H4 (cell line): ENCODE measurements around the gene ZMYND10. TPM values are rescaled to one million over a fixed set of nuclear protein-coding genes. Genes with fewer than 3 reads are reported as not detected.
A peak's percentile ranks its signal among the peaks of the same experiment; 100 is the strongest.
"Not testable (repeated sequence)": the region's sequence is repeated elsewhere in the genome, so short reads cannot be mapped to it uniquely, and the experiment has no call there.

Source experiments
- DNase-seq: peaks from one replicate; pipeline ENCODE4 v3.0.0-alpha.2; 2015; ENCODE audit warnings: low spot score
- total RNA-seq: library from RNA; depleted of rRNA; stranded (reverse); fragments of >200 nt; shearing (Covaris generic); gene quantifications from 2 replicates; pipeline ENCODE4 v1.2.3, GENCODE V29; 2014

The ZMYND10 gene
- total RNA-seq, 1 experiment from 2014 or later, result 0.08 TPM

DNA sequence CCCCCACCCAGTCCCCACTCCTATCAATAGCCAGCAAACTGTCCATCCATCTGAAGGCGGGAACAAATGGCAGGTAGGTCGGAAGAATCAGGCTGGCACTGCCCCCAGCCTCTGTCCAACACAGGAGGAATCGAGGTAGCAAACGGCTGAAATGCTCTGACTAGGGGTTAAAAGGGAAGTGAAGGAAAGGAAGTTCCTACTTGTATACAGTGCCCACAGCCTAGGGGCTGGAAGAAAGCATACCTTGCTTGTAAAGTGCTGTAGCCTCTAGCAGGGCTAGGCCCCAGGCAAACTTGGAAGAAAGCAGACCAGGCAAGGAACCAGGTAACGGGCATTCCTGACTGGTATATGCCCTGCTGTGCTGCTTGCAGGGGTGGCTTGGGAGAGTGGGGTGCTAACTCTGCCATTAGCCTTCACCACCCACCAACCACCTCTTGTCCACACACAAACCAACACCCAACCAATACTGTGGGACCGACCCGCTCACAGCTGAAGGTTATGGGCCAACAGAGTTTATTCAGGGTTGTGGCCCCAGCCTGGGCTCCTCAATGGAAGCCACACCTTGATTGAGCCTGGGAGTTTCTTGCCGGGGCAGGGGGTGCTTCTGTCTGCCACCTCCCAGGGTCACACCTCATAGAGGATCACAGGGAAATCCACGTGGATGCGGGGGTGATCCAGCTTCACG, 19.9 kb downstream of the ZMYND10 start:
- DNase-seq, result no peak

DNA sequence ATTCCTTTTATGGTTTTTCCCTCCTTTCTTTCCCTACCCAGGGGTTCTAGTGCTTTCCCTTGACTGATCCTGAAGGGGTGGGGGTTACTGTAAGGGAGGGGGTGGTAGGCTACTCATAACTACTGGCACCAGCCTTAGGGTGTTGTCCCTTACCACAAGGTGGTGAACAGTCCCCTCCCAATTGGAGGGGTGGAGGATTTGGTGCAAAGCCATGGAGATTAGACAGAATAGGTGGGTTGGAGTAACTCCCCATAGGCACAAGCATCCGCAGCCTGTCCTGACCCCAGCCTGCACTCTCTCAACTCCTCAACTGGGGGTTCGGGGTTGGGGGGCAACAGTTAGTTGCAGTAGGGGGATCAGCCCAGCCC, 20.4 kb downstream of the ZMYND10 start:
- no peak for DNase-seq

DNA sequence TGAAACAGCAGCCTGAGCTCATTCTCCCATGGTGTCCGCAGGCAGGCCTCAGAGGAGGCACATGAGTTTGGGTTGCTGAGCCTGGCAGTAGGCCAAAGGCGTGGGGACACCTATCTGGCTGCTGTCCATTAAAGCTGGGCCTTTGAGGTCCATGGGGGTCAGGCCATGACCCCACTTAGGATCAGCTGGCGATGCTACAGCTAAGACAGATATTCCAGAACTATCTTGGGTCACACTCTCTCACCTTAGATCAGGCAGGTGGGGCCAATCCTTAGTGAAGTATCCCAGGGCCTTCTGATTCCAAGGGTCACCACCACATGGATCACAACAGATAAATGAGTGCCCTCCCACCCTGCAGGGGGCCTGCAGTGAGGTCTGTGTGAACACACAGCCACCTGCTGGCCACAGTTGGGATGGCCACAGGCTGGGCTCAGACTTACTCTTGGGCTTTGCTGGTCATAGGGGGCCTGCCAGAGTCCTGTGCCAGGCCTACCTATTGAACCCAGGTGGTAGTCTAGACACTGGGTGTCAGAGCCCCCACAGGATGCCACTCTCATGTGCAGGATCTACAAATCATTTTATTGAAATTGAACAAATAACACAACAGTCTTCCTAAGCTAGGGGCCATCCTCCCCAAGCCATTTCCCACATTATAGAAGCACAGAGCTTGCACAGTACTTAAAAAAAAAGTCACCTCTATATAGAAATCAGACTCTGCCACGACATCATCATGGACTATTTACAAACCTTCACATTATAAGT, 21.0 kb downstream of the ZMYND10 start:
- DNase-seq, result no peak

DNA sequence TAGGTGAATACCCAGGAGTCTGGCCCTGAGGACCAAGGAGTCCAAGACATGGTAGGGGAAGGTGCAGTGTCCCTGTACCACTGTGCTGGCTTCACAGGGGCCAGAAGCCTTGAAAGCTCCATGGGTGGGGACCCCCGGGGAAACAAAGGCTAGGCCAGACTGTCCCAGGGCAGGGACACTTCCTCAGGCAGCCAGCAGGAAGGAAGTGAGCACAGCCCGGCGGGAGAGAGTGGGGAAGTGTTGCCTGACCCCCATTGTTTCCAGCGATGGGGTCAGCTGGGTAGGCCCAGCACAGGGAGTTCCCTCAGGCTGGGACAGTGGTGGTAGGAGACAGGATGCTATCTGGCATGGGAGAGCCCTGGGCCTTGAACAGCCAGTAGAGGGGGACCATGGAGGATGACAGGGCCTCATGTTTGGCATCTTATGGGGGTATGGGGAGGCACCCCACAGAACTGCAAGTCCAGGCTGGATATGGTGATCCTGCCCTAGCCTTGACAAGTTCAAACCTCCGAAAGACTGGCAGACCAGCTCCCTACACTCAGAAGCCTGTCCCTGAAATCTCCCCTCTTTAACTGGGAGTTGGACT, 21.8 kb downstream of the ZMYND10 start:
- DNase-seq, result no peak

DNA sequence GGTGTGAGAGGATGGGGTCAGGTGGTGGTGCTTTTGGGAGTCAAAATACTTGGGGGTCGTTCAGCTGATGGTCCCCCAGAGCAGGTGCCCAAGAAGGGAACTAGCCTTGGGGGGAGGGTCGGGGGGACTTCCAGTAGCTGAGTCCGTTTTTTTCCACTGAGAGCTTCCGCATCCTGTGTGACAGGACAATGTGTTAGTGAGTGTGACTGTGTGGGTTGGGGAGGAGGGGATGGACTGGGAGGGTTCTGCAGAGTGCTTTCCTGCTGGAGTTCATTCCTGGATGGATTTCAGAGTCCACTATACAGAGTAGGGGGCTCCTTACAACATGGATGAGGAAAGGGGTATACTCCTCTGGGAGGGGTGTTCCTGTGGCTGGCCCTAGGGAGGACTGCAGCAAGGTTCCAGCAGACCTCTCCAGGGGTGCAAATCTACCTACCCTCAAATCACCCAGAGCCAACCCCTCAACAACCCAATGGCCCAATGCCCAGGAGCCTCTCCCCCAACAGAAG, 22.4 kb downstream of the ZMYND10 start:
- DNase-seq, result no peak

DNA sequence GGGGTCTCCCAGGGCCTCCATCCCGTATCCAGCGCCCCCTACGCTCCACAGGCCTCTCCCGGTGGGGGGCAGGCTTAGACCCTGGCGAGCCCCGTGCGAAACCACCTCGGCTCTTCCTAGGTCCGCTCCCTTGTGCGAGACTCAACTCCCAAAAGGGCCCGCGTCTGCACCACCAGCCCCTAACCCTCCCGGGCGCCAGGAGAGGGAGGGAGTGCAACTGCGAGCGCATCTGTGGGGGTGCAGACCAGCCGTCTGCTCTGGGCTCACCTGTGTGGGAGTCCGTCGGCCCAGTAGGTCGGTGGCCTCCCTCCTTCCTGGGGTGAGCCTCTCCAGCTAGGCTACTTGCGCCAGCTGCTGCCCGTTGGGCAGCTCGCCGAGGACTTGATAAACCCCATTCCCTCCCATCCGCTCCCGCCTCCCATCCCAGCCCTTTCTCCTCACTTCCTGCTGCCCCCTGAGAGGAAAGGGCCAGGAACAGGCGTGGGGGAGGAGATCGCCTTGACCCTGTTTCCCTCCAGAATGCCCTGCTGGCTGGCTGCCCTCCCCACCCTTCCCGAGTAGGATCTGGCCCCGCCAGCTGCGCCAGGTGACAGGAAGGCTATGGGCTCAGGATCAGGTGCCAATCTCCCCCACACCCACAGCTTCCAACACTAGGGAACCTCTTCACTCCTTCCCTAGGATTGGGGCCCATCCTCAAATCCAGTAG, 23.0 kb downstream of the ZMYND10 start, which contains the start of gene HYAL2:
Gene HYAL2 (minus strand): TSS at position 360 of the 706 bp plus-strand sequence. CDS start 2,256 bp downstream, outside the sequence.
- DNase-seq, result no peak

DNA sequence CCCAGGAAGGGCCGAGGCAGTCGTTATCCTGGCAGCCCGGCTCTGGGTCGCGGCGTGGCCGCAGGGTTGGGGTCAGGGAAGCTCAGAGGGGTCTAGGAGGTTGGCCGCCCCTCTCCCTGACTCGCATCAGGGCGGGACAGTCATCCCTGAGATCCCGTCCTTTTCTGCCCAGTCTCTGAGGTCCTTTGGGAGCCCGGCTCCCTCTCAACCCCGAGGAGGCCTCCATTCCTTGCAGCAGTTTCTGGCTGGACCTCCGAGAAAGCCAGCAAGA, 23.5 kb downstream of the ZMYND10 start:
- no peak for DNase-seq

DNA sequence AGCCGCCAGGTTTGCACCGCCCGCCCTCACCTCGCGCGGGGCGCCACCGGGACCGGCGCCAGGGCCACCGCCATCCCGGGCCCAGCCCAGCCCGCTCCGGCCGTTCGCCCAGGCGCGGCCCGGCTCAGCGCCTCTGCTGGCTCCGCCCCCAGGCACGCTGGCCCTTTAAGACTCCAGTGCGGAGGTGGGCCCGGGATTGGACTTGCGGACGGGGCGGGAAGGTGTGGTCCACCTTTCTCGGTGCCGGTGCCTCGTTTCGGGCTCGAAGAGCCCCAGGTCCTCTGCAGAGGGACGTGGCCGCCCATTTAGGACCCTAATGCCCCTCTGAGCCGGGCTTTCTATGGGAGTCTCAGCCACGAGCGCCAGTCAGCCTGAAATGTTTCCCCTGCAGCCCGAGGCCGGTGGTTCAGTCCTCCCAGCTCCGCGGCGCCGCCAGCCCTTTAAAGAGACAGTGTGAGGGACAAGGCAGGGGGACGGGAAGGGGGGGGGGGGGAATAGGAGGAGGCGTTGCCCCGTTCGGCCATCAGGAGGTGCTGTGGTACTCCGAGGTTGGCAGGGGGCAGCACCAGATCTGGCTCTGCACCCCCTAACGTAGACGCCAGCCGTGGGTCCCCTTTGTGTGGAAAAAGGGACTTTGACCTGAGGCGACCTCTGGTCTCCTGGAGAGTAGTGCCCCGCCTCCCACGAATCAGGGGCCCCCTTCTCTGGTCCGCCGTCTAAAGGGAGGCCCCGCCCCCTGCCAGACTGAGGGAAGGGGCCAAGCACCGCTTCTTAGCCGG, 24.0 kb downstream of the ZMYND10 start:
- peak; percentile 75 for DNase-seq

DNA sequence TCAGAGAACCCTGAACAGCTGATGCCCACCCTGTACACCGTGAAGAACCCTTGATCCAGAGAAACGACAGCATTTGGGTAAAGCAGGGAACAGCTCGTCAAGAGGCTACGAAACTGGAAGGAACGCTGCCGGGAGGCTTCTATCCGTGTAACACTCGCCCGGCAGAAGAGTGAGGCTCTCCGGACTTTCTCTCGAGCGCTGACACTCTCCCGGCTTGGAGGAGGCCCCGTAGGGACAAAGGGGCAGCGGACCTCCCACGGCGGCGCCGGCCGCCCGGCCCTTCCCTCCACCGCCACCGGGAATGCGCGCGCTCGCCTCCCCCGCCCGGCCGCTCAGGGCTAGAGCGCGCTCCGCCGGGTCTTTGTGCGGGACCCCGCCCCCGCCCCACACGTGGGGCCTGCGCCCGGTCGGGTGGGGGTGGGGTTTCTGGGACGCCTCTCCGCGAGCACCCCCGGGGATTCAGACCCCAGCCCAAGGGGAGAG, 24.6 kb downstream of the ZMYND10 start:
- no peak for DNase-seq

DNA sequence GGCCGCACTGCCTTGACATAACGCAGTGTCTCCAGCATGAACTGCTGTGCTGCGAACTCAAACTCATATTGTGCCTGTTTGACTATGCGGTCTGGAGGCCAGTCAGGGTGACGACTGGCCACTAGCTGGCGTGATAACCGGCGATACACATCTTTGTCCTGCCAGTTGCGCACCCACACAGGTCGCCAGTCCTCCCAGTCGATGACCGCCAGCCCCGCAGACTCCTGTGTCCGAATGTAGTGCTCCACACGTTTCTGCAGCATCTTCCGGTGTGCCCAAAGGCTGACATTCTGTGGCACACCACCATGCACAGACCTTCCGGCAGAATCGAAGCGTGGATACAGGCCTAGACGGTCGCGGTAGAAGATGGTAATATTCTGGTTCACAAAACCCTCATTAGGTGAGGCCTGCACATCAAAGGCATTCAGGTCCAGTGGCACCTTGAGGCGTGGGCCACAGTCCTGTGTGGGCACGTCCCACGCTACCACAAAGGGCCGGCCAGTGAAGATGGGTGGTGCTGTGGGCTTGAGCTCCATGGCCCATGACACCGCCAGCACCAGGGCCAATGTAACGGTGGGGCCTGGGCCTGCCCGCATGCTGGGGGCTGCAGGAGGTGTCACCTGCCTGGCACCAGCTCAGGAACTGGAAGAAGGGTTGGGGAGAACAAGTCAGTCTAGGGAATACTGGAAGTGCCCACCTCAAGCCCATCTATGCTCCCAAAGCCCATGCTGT, 25.5 kb downstream of the ZMYND10 start:
- no peak for DNase-seq

DNA sequence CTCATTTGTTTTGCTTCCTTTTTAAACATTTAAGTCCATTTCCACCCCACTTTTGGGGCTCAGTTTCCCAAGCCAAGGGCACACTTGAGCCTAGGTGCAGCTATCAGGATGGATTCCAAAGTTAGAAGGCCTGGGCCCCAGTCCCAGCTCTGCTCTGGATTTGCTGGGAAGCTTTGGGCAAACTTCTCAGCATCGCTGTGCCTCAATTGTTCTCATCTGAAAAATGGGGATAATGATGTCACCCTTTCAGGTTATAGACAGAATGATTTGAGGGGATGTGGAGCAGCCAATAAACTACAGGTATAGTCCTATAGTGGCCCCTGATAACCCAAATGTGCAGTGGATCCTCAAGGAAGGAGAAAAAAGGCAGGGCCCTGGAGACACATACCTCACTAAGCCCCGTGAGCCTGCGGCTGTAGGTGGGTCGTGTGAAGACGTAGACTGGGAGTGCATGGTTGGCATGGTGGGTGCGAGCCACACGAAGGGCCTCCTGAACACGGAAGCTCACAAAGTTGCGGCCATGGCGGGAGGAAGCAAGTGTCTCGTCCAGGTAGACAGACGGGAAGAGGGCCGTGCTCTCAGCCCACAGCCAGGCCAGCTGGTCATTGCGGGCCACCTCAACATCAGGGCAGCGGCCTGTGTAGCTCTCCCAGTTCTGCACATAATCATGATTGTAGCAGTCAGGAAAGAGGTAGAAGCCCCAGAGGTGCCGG, 26.2 kb downstream of the ZMYND10 start:
- no peak for DNase-seq

DNA sequence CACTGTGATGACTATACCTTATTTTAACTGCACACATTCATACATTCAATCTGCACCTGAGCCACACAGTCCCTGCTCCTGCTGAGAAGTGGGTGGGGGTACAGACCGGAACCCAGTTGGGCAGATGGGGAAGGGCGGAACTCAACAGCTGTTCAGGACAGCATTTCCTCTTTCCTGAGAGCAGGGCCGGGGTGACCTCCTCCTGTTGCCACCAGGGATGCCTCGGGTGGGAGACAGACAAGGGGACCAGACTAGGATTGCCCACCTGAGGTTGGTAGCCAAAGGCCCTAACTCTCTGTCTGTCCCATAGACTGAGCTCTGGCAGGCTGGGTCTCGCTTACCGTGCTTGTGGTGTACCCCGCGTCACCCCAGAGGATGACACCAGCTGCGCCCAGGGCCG, 26.9 kb downstream of the ZMYND10 start:
- no peak for DNase-seq

DNA sequence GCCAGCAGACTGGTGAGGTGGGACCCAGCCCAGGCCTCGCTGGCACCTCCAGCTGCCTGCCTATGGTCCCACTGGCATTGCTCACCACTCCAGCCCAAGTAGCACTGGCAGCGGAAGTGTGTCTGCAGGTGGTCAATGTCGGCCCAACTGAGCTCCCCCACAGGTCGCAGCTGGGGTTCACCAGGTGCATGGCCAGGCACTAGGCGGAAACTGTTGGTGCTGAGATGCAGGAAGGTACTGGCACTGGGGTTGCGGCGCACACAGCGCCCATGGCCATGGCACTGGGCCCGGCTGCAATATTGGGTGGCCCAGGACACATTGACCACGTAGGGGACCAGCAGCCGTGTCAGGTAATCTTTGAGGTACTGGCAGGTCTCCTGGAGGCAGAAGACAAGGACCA, 27.4 kb downstream of the ZMYND10 start:
- no peak for DNase-seq

DNA sequence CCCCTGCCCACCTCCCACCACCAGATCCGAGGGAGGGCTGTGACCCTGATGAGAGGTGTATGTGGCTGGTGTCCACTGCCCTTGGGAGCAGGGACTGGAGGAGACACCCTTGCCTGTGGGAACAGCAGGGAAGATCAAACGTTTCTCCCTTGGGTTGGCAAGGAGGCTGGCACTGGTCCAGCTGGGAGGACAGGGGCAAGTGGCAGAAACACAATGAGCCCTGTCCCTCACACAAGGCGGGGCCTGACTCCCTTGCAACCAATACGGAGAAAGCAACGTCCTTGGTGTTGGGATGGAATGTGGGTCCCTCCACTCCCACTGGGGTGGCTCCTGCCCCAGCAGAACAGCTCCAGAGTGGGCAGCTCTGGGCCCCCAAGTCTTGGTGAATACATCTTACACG, 28.2 kb downstream of the ZMYND10 start:
- DNase-seq, result no peak

DNA sequence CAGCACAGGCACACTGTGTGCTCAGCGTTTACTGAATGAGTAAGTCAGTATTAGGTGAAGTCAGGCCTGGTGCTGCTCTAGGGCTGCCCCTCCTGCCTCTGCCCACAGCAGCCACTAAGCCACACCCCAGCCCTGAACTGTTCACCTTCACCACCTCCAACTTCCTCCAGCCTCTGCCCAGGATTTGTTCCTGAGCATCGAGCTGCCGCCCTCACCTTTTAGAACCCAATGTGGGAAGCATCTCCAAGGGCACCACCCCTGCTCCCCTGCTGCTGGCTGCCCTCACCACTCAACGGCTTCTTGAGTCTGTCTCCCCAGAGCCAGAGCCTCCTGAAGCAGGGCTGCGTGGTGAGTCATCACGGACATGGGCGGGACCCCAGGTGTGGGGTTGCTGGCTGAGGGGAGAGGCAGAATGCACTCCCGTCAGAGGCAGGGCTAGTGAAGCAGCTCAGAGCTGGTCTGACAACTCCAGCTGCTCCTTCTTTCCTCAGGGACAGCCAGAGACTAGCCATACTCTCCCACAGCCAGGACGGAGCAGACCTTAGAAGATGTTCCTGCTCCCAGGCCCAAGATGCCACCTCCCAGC, 28.8 kb downstream of the ZMYND10 start:
- DNase-seq, result peak; percentile 75

DNA sequence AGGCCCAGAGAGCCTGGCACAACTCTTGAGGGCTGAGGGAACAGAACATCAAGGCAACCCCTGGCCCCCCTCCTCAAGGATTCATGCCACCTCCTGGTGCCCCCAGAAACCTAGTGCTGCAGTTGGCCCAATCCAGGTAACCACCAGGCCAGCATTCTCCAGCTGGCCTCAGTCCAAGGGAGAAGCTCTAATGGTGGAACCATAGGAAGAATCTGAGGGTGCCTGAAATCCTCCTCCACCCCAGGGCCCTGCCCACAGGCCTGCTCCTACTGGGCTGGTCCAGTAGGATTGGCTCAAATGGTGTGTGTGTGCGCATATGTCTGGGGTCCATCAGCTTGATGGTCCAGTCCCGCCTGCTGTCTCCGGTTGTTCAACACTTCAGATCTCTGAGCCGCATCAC, 30.7 kb downstream of the ZMYND10 start:
- no peak for DNase-seq

DNA sequence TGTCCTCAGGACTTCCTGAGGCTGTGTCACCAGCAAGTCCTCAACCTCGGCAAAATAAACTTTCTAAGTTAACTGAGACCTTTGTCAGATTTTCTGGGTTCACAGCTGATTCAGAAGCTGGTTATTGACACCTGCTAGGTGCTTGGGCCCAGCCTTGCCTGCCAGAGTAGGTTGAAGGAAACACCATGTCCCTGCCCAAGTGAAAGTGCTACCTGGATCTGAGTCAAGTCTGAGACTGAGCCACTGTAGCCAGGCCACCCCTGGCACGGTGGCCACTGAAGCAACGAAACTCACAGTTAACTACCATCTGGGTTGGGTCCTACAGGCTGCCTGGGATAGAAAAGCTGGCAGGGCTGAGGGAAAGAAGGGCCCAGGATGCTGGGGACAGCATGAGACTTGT, 31.2 kb downstream of the ZMYND10 start:
- no peak for DNase-seq

DNA sequence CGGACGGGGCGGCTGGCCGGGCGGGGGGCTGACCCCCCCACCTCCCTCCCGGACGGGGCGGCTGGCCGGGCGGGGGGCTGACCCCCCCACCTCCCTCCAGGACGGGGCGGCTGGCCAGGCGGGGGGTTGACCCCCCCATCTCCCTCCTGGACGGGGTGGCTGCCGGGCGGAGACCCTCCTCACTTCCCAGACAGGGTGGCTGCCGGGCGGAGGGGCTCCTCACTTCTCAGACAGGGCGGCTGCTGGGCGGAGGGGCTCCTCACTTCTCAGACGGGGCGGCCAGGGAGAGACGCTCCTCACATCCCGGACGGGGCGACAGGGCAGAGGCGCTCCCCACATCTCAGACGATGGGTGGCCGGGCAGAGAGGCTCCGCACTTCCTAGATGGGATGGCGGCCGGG, 33.5 kb downstream of the ZMYND10 start:
- DNase-seq, result not testable (repeated sequence)

DNA sequence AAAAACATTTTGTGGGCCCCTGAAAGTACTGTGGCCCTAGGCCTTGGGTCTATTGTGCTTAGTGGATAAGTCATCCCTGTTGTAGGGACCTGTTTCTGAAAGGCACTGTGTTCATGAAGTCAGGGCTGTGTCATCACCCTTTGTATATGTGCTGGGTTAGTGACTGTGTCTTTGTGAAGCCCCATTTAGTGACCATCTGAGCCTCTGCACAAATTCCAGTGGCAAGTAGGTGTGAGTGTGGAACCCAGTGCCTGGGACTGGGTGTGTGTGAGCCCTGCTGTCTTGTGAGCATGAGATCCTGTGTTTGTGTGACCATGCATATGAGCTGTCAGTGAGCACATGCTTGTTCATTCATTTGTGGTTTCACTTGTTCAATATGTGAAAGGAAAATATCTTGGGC, 40.9 kb downstream of the ZMYND10 start:
- DNase-seq, result no peak
